ENCODE measurements around the gene PRC1.

GRCh38 chr15:90994059-90994416 is 297 bp downstream of the PRC1 start:
- no peak for TF ChIP-seq CTCF (IDR thresholded peaks at IDR 0.05)
- no peak for TF ChIP-seq EZH2 (IDR thresholded peaks at IDR 0.05; ENCODE audit: borderline replicate concordance, insufficient read depth, low read depth, low read length, poor library complexity, severe bottlenecking)
